ENCODE data around the gene NRCAM. TPM values are rescaled to one million over a fixed set of nuclear protein-coding genes. Genes with fewer than 3 reads are reported as not detected.

The NRCAM gene
- polyA plus RNA-seq, 1 donor (not counting 4 experiments of a cell fraction or from before 2014, with no cell fraction given) = 4.0 TPM

GRCh38 chr7:108322046-108322445 is 134.2 kb downstream of the NRCAM start:
- Histone ChIP-seq H3K4me1 (ENCODE audit: control insufficient read depth, extremely low read depth, insufficient read depth, low read length) (no peaks in the 10 kb centered on the region), H3K9ac (ENCODE audit: control insufficient read depth, extremely low read depth, insufficient read depth, low read length) (no peak overlapping the region), H3K27me3 (ENCODE audit: control insufficient read depth, extremely low read depth, insufficient read depth, low read length) (no peaks in the 10 kb centered on the region), H3K4me3 (ENCODE audit: control insufficient read depth in 2 of 3, extremely low read depth in 1 of 3, insufficient read depth in 2 of 3, low read depth in 1 of 3, low read length in 3 of 3) (no peak overlapping the region), H4K20me1 (ENCODE audit: control insufficient read depth, extremely low read depth, insufficient read depth, low read length) (no peaks in the 10 kb centered on the region), H3K4me2 (ENCODE audit: control insufficient read depth, extremely low read depth, insufficient read depth, low read depth, low read length) (no peak overlapping the region), H3K9me3 (ENCODE audit: control insufficient read depth, low read depth, low read length) (no peaks in the 10 kb centered on the region), H3K36me3 (ENCODE audit: control insufficient read depth in 2 of 2, extremely low read depth in 1 of 2, insufficient read depth in 2 of 2, low read length in 2 of 2) (no peaks in the 10 kb centered on the region), H3K9me1 (ENCODE audit: control insufficient read depth, extremely low read depth, insufficient read depth, low read length) (no peaks in the 10 kb centered on the region), H2AFZ (ENCODE audit: control insufficient read depth, low read length) (no peak overlapping the region), H3K27ac (ENCODE audit: control insufficient read depth, insufficient read depth, low read length) (no peak overlapping the region), H3K79me2 (ENCODE audit: control insufficient read depth, insufficient read depth, low read length) (no peaks in the 10 kb centered on the region)
- dilution Hi-C loops (cut with MboI; ENCODE audit: extremely low pct_ligation_motif_present, low sequenced_read_pairs) = no loop called here
- peak; percentile 32 for FAIRE-seq
- no peak for DNase-seq (ENCODE audit: low read depth, low spot score)
- TF ChIP-seq CTCF (optimal IDR thresholded peaks at IDR 0.05 in 1 of 3, IDR thresholded peaks at IDR 0.05 in 1 of 3, conservative IDR thresholded peaks at IDR 0.05 in 1 of 3; ENCODE audit: extremely low read depth in 1 of 3, insufficient read depth in 2 of 3, low read length in 3 of 3) = no peak
- TF ChIP-seq EZH2 (IDR thresholded peaks at IDR 0.05; ENCODE audit: low read length) = no peak

- H3K27me3 ChIP-seq (ENCODE audit: control insufficient read depth, extremely low read depth, insufficient read depth, low read length) = no peaks in the 10 kb centered on the region
- no peak for TF ChIP-seq EZH2 (IDR thresholded peaks at IDR 0.05; ENCODE audit: low read length)
- TF ChIP-seq CTCF (optimal IDR thresholded peaks at IDR 0.05 in 1 of 3, IDR thresholded peaks at IDR 0.05 in 1 of 3, conservative IDR thresholded peaks at IDR 0.05 in 1 of 3; ENCODE audit: extremely low read depth in 1 of 3, insufficient read depth in 2 of 3, low read length in 3 of 3) = no peak
- no peak for DNase-seq (ENCODE audit: low read depth, low spot score)
- no peak overlapping the region for H3K9ac ChIP-seq (ENCODE audit: control insufficient read depth, extremely low read depth, insufficient read depth, low read length)
- H3K36me3 ChIP-seq (ENCODE audit: control insufficient read depth in 2 of 2, extremely low read depth in 1 of 2, insufficient read depth in 2 of 2, low read length in 2 of 2) = no peaks in the 10 kb centered on the region
- H3K4me1 ChIP-seq (ENCODE audit: control insufficient read depth, extremely low read depth, insufficient read depth, low read length) = no peaks in the 10 kb centered on the region
- no peaks in the 10 kb centered on the region for H3K9me1 ChIP-seq (ENCODE audit: control insufficient read depth, extremely low read depth, insufficient read depth, low read length)
- no peak overlapping the region for H3K4me2 ChIP-seq (ENCODE audit: control insufficient read depth, extremely low read depth, insufficient read depth, low read depth, low read length)
- no peak overlapping the region for H3K4me3 ChIP-seq (ENCODE audit: control insufficient read depth in 2 of 3, extremely low read depth in 1 of 3, insufficient read depth in 2 of 3, low read depth in 1 of 3, low read length in 3 of 3)
- no peak overlapping the region for H2AFZ ChIP-seq (ENCODE audit: control insufficient read depth, low read length)
- H3K27ac ChIP-seq (ENCODE audit: control insufficient read depth, insufficient read depth, low read length) = no peak overlapping the region
- no peak for FAIRE-seq
- dilution Hi-C loops (cut with MboI; ENCODE audit: extremely low pct_ligation_motif_present, low sequenced_read_pairs) = no loop called here
- no peaks in the 10 kb centered on the region for H3K9me3 ChIP-seq (ENCODE audit: control insufficient read depth, low read depth, low read length)
- no peaks in the 10 kb centered on the region for H4K20me1 ChIP-seq (ENCODE audit: control insufficient read depth, extremely low read depth, insufficient read depth, low read length)
- no peaks in the 10 kb centered on the region for H3K79me2 ChIP-seq (ENCODE audit: control insufficient read depth, insufficient read depth, low read length)
These were observed 134.9 kb downstream of the NRCAM start for GRCh38 chr7:108321359-108321758.

All from keratinocyte (primary cell).